Naive thymus-derived CD8-positive, alpha-beta T cell (primary cell): ENCODE data around the gene CDH16. TPM values are rescaled to one million over a fixed set of nuclear protein-coding genes. Genes with fewer than 3 reads are reported as not detected.
"Not testable (repeated sequence)": the region's sequence is repeated elsewhere in the genome, so short reads cannot be mapped to it uniquely, and the experiment has no call there.

Source experiments
- ATAC-seq, 2 donors: fragments of 150-1000 bp; cut with Tn5 transposase in 1 of 2; sonication (Bioruptor Pico), chemical (Tn5 transposase) in 1 of 2; 1 replicate in 1 of 2; 2 replicates in 1 of 2; pipeline ENCODE4 v1.10.0; 2021; ENCODE audit warnings: mild to moderate bottlenecking in 2 of 2, moderate library complexity in 2 of 2
- POLR2A ChIA-PET: fragments of 350-600 bp; sonication (Branson Sonifier 250); formaldehyde crosslinking; loops from one replicate; lab custom pipeline; 2021; ENCODE audit warnings: antibody characterized with exemption; lab: Charles Lee
- DNase-seq, 10 donors: peaks; one replicate each; pipeline versions ENCODE4 v3.0.0 to v3.0.0-alpha.2; 2020 to 2022
- H3K27ac Mint-ChIP-seq, 10 donors: one replicate each; pipeline ENCODE4 v1.8.0; 2020 to 2022; ENCODE audit warnings: mild to moderate bottlenecking in 10 of 10, mixed read lengths in 10 of 10, moderate library complexity in 4 of 10, inconsistent platforms in 1 of 10
- H3K27me3 Mint-ChIP-seq, 5 donors: one replicate each; pipeline ENCODE4 v1.8.0; 2021 to 2022; ENCODE audit warnings: mixed read lengths in 5 of 5
- H3K36me3 Mint-ChIP-seq, 3 donors: one replicate each; pipeline ENCODE4 v1.8.0; 2020 to 2022; ENCODE audit warnings: mixed read lengths in 3 of 3, mild to moderate bottlenecking in 2 of 3, inconsistent platforms in 1 of 3
- H3K4me1 Mint-ChIP-seq, 4 donors: one replicate each; pipeline ENCODE4 v1.8.0; 2021 to 2022; ENCODE audit warnings: mixed read lengths in 4 of 4
- H3K4me3 Mint-ChIP-seq, 10 donors: one replicate each; pipeline ENCODE4 v1.8.0; 2020 to 2022; ENCODE audit warnings: mild to moderate bottlenecking in 10 of 10, mixed read lengths in 10 of 10, moderate library complexity in 6 of 10, inconsistent platforms in 1 of 10
- H3K9me3 Mint-ChIP-seq, 9 donors: one replicate each; pipeline ENCODE4 v1.8.0; 2020 to 2022; ENCODE audit warnings: mixed read lengths in 9 of 9, mild to moderate bottlenecking in 3 of 9, inconsistent platforms in 1 of 9, moderate library complexity in 1 of 9
- polyA plus RNA-seq, 3 donors: library from polyadenylated mRNA; unstranded; fragments of 300-500 nt; fragmentation: Illumina TruSeq; gene quantifications; one replicate each; pipeline ENCODE4 v1.2.3, GENCODE V29; 2021
- total RNA-seq, 8 experiments: library from RNA in 2 of 8; stranded (reverse) in 2 of 8; gene quantifications; one replicate each; pipeline ENCODE4 v1.2.3 and lab custom pipeline; 2021 to 2026

Gene CDH16
- total and polyA plus RNA-seq, 5 experiments from 2014 or later = not detected

GRCh38 chr16:66945939-66946338, 27.3 kb upstream of the CDH16 start:
- Mint-ChIP-seq H3K36me3 (peaks cover 0 to 23% (median 0%) of the 10 kb centered on the region in 3 donors), H3K27ac (no peak overlapping the region), H3K4me3 (no peak overlapping the region), H3K27me3 (peaks cover 6 to 22% (median 11%) of the 10 kb centered on the region in 5 donors), H3K4me1 (peaks cover 14 to 24% (median 16%) of the 10 kb centered on the region in 4 donors), H3K9me3 (peaks cover 0 to 1% (median 0%) of the 10 kb centered on the region in 9 donors)
- ATAC-seq (no peak), DNase-seq (no peak)
- POLR2A ChIA-PET = no interaction called here

- H3K36me3 Mint-ChIP-seq = peaks cover 0 to 28% (median 0%) of the 10 kb centered on the region in 3 donors
- H3K27me3 Mint-ChIP-seq = peaks cover 3 to 14% (median 11%) of the 10 kb centered on the region in 5 donors
- H3K27ac Mint-ChIP-seq = peak overlapping the region in 3 of 10 donors; percentile 25 to 61 (median 45)
- H3K9me3 Mint-ChIP-seq, H3K4me3 Mint-ChIP-seq, ATAC-seq, DNase-seq, POLR2A ChIA-PET: not testable (repeated sequence)
- peaks cover 14 to 24% (median 16%) of the 10 kb centered on the region in 4 donors for H3K4me1 Mint-ChIP-seq
These were observed 26.3 kb upstream of the CDH16 start for GRCh38 chr16:66944971-66945370.

- H3K27me3 Mint-ChIP-seq = peaks cover 0 to 5% (median 5%) of the 10 kb centered on the region in 5 donors
- no peak overlapping the region for H3K4me3 Mint-ChIP-seq
- H3K36me3 Mint-ChIP-seq = peaks cover 0 to 37% (median 0%) of the 10 kb centered on the region in 3 donors
- POLR2A ChIA-PET = interaction anchor here (0.7 to 1.7 kb wide), 2 partner anchors 9 to 10 kb away, joined by 3 to 6 read pairs; partner anchors contain the start of gene CIAO2B
- DNase-seq (no peak), ATAC-seq (no peak)
- peaks cover 13 to 23% (median 16%) of the 10 kb centered on the region in 4 donors for H3K4me1 Mint-ChIP-seq
- no peaks in the 10 kb centered on the region for H3K9me3 Mint-ChIP-seq
- peak overlapping the region in 4 of 10 donors; percentile 45 to 67 (median 56) for H3K27ac Mint-ChIP-seq
These were observed 25.4 kb upstream of the CDH16 start for GRCh38 chr16:66944054-66944441.

GRCh38 chr16:66943426-66944053, 24.9 kb upstream of the CDH16 start:
- peak in 1 of 10 donors; percentile 61 for DNase-seq
- ATAC-seq = no peak
- Mint-ChIP-seq H3K4me1 (peaks cover 12 to 18% (median 14%) of the 10 kb centered on the region in 4 donors), H3K36me3 (peaks cover 0 to 42% (median 0%) of the 10 kb centered on the region in 3 donors), H3K4me3 (no peak overlapping the region), H3K27me3 (peaks cover 0 to 2% (median 0%) of the 10 kb centered on the region in 5 donors), H3K27ac (peak overlapping the region in 1 of 10 donors; percentile 24), H3K9me3 (no peaks in the 10 kb centered on the region)
- POLR2A ChIA-PET = interaction anchor here (0.7 to 1.7 kb wide), 2 partner anchors 9 to 10 kb away, joined by 3 to 6 read pairs; partner anchors contain the start of gene CIAO2B

- DNase-seq (no peak), ATAC-seq (no peak)
- peaks cover 0 to 2% (median 0%) of the 10 kb centered on the region in 5 donors for H3K27me3 Mint-ChIP-seq
- H3K27ac Mint-ChIP-seq = peak overlapping the region in 3 of 10 donors; percentile 12 to 25 (median 16)
- no peaks in the 10 kb centered on the region for H3K9me3 Mint-ChIP-seq
- peaks cover 7 to 13% (median 11%) of the 10 kb centered on the region in 4 donors for H3K4me1 Mint-ChIP-seq
- POLR2A ChIA-PET = interaction anchor here (1.7 kb wide), 1 partner anchor 9 kb away, joined by 6 read pairs; the partner anchor contains the start of gene CIAO2B
- H3K36me3 Mint-ChIP-seq = peaks cover 0 to 46% (median 0%) of the 10 kb centered on the region in 3 donors
- H3K4me3 Mint-ChIP-seq = no peak overlapping the region
These were observed 24.3 kb upstream of the CDH16 start for GRCh38 chr16:66942981-66943380.

- H3K27me3 Mint-ChIP-seq = no peaks in the 10 kb centered on the region
- H3K27ac Mint-ChIP-seq = peak overlapping the region in 1 of 10 donors; percentile 43
- DNase-seq = no peak
- peaks cover 0 to 57% (median 0%) of the 10 kb centered on the region in 3 donors for H3K36me3 Mint-ChIP-seq
- no peak for ATAC-seq
- peaks cover 18 to 33% (median 25%) of the 10 kb centered on the region in 4 donors for H3K4me1 Mint-ChIP-seq
- H3K4me3 Mint-ChIP-seq = no peak overlapping the region
- POLR2A ChIA-PET = no interaction called here
- no peaks in the 10 kb centered on the region for H3K9me3 Mint-ChIP-seq
These were observed 21.6 kb upstream of the CDH16 start for GRCh38 chr16:66940236-66940635.

GRCh38 chr16:66939366-66939765, 20.7 kb upstream of the CDH16 start:
- H3K27ac Mint-ChIP-seq = peak overlapping the region in 1 of 10 donors; percentile 11
- H3K4me3 Mint-ChIP-seq = no peak overlapping the region

GRCh38 chr16:66937725-66938337, 19.1 kb upstream of the CDH16 start:
- Mint-ChIP-seq H3K27me3 (no peaks in the 10 kb centered on the region), H3K4me3 (peak overlapping the region in 1 of 10 donors; percentile 38), H3K27ac (peak overlapping the region in 6 of 10 donors; percentile 7 to 75 (median 38)), H3K4me1 (peaks cover 35 to 55% (median 44%) of the 10 kb centered on the region in 4 donors), H3K9me3 (no peaks in the 10 kb centered on the region), H3K36me3 (peaks cover 0 to 61% (median 2%) of the 10 kb centered on the region in 3 donors)
- POLR2A ChIA-PET = no interaction called here
- no peak for ATAC-seq
- DNase-seq = no peak

More at GRCh38 chr16:66939366-66939765, 20.7 kb upstream of the CDH16 start:
- POLR2A ChIA-PET = no interaction called here
- Mint-ChIP-seq H3K27me3 (no peaks in the 10 kb centered on the region), H3K9me3 (no peaks in the 10 kb centered on the region), H3K4me1 (peaks cover 21 to 39% (median 29%) of the 10 kb centered on the region in 4 donors), H3K36me3 (peaks cover 0 to 57% (median 0%) of the 10 kb centered on the region in 3 donors)
- ATAC-seq = no peak
- DNase-seq = no peak

- no peak for DNase-seq
- no peaks in the 10 kb centered on the region for H3K9me3 Mint-ChIP-seq
- no peaks in the 10 kb centered on the region for H3K27me3 Mint-ChIP-seq
- no peak for ATAC-seq
- peak overlapping the region; percentile 38 to 100 (median 97) for H3K4me3 Mint-ChIP-seq
- peaks cover 0 to 59% (median 2%) of the 10 kb centered on the region in 3 donors for H3K36me3 Mint-ChIP-seq
- peaks cover 41 to 63% (median 52%) of the 10 kb centered on the region in 4 donors for H3K4me1 Mint-ChIP-seq
- H3K27ac Mint-ChIP-seq = peak overlapping the region in 9 of 10 donors; percentile 27 to 82 (median 66)
- POLR2A ChIA-PET = no interaction called here
These were observed 18.3 kb upstream of the CDH16 start for GRCh38 chr16:66936889-66937554.

- ATAC-seq (no peak), DNase-seq (no peak)
- POLR2A ChIA-PET = no interaction called here
- H3K36me3 Mint-ChIP-seq = peaks cover 0 to 58% (median 5%) of the 10 kb centered on the region in 3 donors
- H3K27ac Mint-ChIP-seq = peak overlapping the region in 9 of 10 donors; percentile 16 to 99 (median 76)
- H3K4me1 Mint-ChIP-seq = peaks cover 41 to 68% (median 57%) of the 10 kb centered on the region in 4 donors
- no peaks in the 10 kb centered on the region for H3K9me3 Mint-ChIP-seq
- no peaks in the 10 kb centered on the region for H3K27me3 Mint-ChIP-seq
- peak overlapping the region; percentile 38 to 100 (median 98) for H3K4me3 Mint-ChIP-seq
These were observed 17.8 kb upstream of the CDH16 start for GRCh38 chr16:66936462-66936861.

GRCh38 chr16:66935314-66936011, 16.8 kb upstream of the CDH16 start, which contains the start of gene CES2:
TSS of gene CES2 (plus strand) at chr16:66935516. CDS start at chr16:66935636, 120 bp downstream.
- H3K9me3 Mint-ChIP-seq = no peaks in the 10 kb centered on the region
- H3K4me1 Mint-ChIP-seq = peaks cover 41 to 68% (median 57%) of the 10 kb centered on the region in 4 donors
- H3K27me3 Mint-ChIP-seq = no peaks in the 10 kb centered on the region
- peaks cover 0 to 57% (median 5%) of the 10 kb centered on the region in 3 donors for H3K36me3 Mint-ChIP-seq
- POLR2A ChIA-PET = interaction anchor here (2.3 to 2.7 kb wide), 2 partner anchors 8 to 105 kb away, joined by 6 to 9 read pairs; partner anchors contain the start of gene NAE1
- ATAC-seq = no peak
- peak within 1 kb of the TSS; percentile 95 to 99 (median 99) for H3K27ac Mint-ChIP-seq
- DNase-seq = peak in 1 of 10 donors; percentile 61
- peak within 1 kb of the TSS; percentile 96 to 100 (median 98) for H3K4me3 Mint-ChIP-seq
